Mesothelial cell of epicardium (in vitro differentiated cells): Measurements from ENCODE around the gene ACTL7A. TPM values are rescaled to one million over a fixed set of nuclear protein-coding genes. Genes with fewer than 3 reads are reported as not detected.
"Not testable (repeated sequence)": the region's sequence is repeated elsewhere in the genome, so short reads cannot be mapped to it uniquely, and the experiment has no call there.

Source experiments
- DNase-seq, 2 experiments: peaks; one replicate each; pipeline ENCODE4 v3.0.0; 2021; ENCODE audit warnings: low spot score in 2 of 2; ENCODE audit not compliant: unreplicated experiment in 2 of 2
- H3K27ac Mint-ChIP-seq: 2 replicates; pipeline ENCODE4 v1.8.0; 2021; ENCODE audit warnings: mixed read lengths
- H3K27me3 Mint-ChIP-seq: 2 replicates; pipeline ENCODE4 v1.8.0; 2021; ENCODE audit warnings: low read depth, mixed read lengths
- H3K36me3 Mint-ChIP-seq: 2 replicates; pipeline ENCODE4 v1.8.0; 2021; ENCODE audit warnings: mixed read lengths
- H3K4me1 Mint-ChIP-seq: 2 replicates; pipeline ENCODE4 v1.8.0; 2021; ENCODE audit warnings: mixed read lengths
- H3K4me3 Mint-ChIP-seq: 2 replicates; pipeline ENCODE4 v1.8.0; 2021; ENCODE audit warnings: mild to moderate bottlenecking, moderate library complexity, mixed read lengths
- H3K9me3 Mint-ChIP-seq: 2 replicates; pipeline ENCODE4 v1.8.0; 2021; ENCODE audit warnings: mixed read lengths
- total RNA-seq: library from RNA; stranded (reverse); gene quantifications from 3 replicates; pipeline ENCODE4 v1.2.1, GENCODE V29; 2021
- TF ChIP-seq, protein P1 (sequence below): fragments of 200-600 bp; sonication (generic); IDR thresholded peaks from one replicate; pipeline ENCODE4 v1.5.0; 2021; ENCODE audit warnings: antibody characterized with exemption; ENCODE audit not compliant: unreplicated experiment

ACTL7A gene
- total RNA-seq, 1 donor from 2014 or later: not detected

DNA sequence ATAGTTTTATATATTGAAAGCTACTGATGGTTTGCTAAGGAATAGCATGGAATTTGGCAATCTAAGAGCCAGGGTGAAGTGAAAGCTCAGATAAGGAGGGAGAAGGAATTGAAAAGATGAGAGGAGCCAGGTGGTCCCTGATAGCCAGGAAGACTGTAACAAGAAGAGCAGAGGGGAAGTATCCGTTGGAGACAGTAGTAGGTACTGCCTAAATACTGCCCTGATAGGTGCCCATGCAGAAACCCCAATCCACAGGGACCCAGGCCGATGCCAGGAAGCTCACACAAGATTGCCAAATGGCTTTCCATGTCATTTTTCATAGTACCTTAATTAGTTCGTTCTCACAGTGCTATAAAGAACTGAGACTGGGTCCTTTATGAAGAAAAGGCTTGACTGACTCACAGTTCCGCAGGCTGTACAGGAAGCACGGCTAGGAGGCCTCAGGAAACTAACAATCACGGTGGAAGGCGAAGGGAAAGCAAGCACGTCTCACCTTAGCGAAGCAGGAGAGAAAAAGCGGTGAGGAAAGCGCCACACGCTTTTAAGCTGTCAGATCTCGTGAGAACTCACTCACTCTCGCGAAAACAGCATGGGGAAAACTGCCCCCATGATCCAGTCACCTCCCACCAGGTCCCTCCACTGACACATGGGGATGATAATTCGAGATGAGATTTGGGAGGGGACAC lies 19.3 kb upstream of the ACTL7A start:
- H3K4me1 Mint-ChIP-seq: peaks cover 9% of the 10 kb centered on the region
- peaks cover 6% of the 10 kb centered on the region for H3K9me3 Mint-ChIP-seq
- H3K27ac Mint-ChIP-seq: no peak overlapping the region
- no peak for DNase-seq
- peaks cover 4% of the 10 kb centered on the region for H3K27me3 Mint-ChIP-seq
- TF ChIP-seq, protein P1, sequence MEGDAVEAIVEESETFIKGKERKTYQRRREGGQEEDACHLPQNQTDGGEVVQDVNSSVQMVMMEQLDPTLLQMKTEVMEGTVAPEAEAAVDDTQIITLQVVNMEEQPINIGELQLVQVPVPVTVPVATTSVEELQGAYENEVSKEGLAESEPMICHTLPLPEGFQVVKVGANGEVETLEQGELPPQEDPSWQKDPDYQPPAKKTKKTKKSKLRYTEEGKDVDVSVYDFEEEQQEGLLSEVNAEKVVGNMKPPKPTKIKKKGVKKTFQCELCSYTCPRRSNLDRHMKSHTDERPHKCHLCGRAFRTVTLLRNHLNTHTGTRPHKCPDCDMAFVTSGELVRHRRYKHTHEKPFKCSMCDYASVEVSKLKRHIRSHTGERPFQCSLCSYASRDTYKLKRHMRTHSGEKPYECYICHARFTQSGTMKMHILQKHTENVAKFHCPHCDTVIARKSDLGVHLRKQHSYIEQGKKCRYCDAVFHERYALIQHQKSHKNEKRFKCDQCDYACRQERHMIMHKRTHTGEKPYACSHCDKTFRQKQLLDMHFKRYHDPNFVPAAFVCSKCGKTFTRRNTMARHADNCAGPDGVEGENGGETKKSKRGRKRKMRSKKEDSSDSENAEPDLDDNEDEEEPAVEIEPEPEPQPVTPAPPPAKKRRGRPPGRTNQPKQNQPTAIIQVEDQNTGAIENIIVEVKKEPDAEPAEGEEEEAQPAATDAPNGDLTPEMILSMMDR: no peak
- H3K4me3 Mint-ChIP-seq: no peak overlapping the region
- no peaks in the 10 kb centered on the region for H3K36me3 Mint-ChIP-seq

DNA sequence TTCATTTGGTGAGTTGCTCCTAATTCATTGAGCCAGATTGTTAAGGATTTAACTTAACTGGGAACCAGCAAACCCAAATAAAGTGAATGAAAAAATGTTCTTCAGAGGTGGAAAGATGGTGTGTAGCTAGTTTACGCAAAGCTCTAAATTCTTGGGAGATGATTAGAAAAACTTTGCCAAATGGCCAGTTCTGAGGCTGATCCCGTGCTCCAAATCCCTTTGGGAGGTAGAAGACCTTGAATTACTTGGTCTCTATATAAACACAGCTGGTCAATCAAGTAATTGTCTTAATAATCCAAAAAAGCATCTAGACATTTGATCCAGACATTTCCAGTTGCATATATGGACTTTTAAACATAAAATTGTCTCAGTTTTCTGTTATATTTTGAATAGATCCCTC lies 17.7 kb upstream of the ACTL7A start:
- H3K9me3 Mint-ChIP-seq: peaks cover 3% of the 10 kb centered on the region
- H3K4me1 Mint-ChIP-seq: peaks cover 9% of the 10 kb centered on the region
- DNase-seq: no peak
- no peak overlapping the region for H3K4me3 Mint-ChIP-seq
- TF ChIP-seq, protein P1: no peak
- peaks cover 4% of the 10 kb centered on the region for H3K27me3 Mint-ChIP-seq
- no peaks in the 10 kb centered on the region for H3K36me3 Mint-ChIP-seq
- no peak overlapping the region for H3K27ac Mint-ChIP-seq

DNA sequence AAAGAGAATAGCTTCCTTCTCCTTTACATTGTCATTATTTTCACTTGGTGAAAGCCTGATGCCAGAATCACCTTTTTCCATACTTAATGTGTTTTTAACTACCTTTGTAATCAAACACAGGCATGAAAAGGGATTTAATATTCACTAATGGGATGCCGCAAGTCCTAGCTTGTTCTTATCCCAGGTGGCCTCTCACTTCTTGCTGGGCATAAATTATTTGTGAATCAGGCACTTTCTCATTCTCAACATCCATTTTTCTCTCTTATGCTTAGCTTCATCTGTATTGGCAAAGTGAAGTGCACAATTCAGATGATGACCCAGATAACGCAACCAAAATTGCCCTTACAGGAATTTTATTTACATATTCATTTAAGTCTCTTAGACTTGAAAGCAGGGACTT lies 17.2 kb upstream of the ACTL7A start:
- Mint-ChIP-seq H3K4me1 (peaks cover 9% of the 10 kb centered on the region), H3K9me3 (no peaks in the 10 kb centered on the region), H3K36me3 (no peaks in the 10 kb centered on the region), H3K27me3 (peaks cover 4% of the 10 kb centered on the region), H3K27ac (no peak overlapping the region), H3K4me3 (no peak overlapping the region)
- TF ChIP-seq, protein P1: no peak
- no peak for DNase-seq

DNA sequence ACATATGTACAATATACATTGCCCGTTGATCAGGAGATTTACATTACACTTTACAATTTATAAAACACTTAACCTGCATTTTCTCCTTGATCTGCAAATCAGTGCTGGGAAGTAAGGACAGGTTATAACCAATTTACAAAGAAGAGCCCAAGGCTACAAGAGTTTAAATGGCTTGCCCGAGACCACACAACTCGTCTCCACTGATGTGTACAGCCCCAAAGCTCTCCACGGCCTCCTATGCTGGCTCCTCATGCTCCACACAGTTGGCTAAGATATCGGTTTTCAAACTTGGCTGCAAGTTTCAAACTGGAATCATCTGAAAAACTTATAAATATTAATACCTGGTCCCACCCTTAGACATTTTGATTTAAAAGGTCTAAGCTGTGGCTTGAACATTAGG lies 16.6 kb upstream of the ACTL7A start:
- Mint-ChIP-seq H3K4me3 (no peak overlapping the region), H3K27me3 (peaks cover 4% of the 10 kb centered on the region), H3K9me3 (no peaks in the 10 kb centered on the region), H3K4me1 (peaks cover 9% of the 10 kb centered on the region), H3K36me3 (no peaks in the 10 kb centered on the region), H3K27ac (no peak overlapping the region)
- TF ChIP-seq, protein P1: no peak
- no peak for DNase-seq

DNA sequence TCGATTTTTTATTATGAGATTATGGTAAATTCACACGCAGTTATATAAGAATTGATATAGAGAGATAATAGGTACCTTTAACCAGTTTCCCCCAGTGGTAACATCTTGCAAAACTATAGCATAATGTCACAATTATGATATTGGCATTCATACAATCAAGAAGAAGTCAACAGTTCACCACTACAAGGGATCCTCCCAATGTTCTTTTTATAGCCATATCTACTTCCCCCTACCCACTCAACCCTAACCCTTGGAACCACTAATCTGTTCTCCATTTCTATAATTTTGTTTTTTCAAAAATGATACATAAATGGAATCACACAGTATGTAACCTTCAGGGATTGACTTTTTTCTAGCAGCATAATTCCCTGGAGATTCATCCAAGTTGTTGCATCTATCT lies 16.1 kb upstream of the ACTL7A start:
- no peak for DNase-seq

DNA sequence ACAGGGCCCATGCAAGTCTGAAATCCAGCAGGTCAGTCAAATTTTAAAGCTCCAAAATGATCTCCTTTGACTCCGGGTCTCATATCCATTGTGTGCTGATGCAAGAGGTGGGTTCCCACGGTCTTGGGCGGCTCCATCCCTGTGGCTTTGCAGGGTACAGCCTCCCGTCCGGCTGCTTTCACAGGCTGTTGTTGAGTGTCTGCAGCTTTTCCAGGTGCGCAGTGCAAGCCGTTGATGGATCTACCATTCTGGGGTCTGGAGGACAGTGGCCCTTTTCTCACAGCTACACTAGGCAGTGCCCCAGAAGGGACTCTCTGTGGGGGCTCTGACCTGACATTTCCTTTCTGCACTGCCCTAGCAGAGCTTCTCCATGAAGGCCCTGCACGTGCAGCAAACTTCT lies 13.8 kb upstream of the ACTL7A start:
- not testable (repeated sequence) for H3K27me3 Mint-ChIP-seq, H3K27ac Mint-ChIP-seq, H3K4me3 Mint-ChIP-seq, H3K9me3 Mint-ChIP-seq, H3K36me3 Mint-ChIP-seq, H3K4me1 Mint-ChIP-seq, DNase-seq

More for the DNA sequence above, 16.1 kb upstream of the ACTL7A start:
- TF ChIP-seq, protein P1: no peak
- Mint-ChIP-seq H3K9me3 (no peaks in the 10 kb centered on the region), H3K4me3 (no peak overlapping the region), H3K36me3 (no peaks in the 10 kb centered on the region), H3K27ac (no peak overlapping the region), H3K4me1 (peaks cover 9% of the 10 kb centered on the region), H3K27me3 (peaks cover 4% of the 10 kb centered on the region)
